ENCODE results near the gene CCDC7.
A peak's percentile ranks its signal among the peaks of the same experiment; 100 is the strongest.
"Not testable (repeated sequence)": the region's sequence is repeated elsewhere in the genome, so short reads cannot be mapped to it uniquely, and the experiment has no call there.

The CCDC7 gene

GRCh38 chr10:32890444-32890843 is 444.5 kb downstream of the CCDC7 start:
- no peak for DNase-seq

- DNase-seq, result no peak
Observed at GRCh38 chr10:32891261-32891660, 445.3 kb downstream of the CCDC7 start.

- no peak for DNase-seq
Observed at GRCh38 chr10:32893434-32893833, 447.5 kb downstream of the CCDC7 start.

GRCh38 chr10:32893916-32894664 is 448.1 kb downstream of the CCDC7 start:
- no peak for DNase-seq

- DNase-seq, result not testable (repeated sequence)
Observed at GRCh38 chr10:32895200-32895968, 449.4 kb downstream of the CCDC7 start.

- DNase-seq, result no peak
Observed at GRCh38 chr10:32901815-32902214, 455.9 kb downstream of the CCDC7 start.

- DNase-seq, result no peak
Observed at GRCh38 chr10:32905466-32905865, 459.5 kb downstream of the CCDC7 start.

GRCh38 chr10:32906595-32906994 is 460.7 kb downstream of the CCDC7 start:
- DNase-seq, result peak in 1 of 5 donors; percentile 18

GRCh38 chr10:32909456-32909855 is 463.5 kb downstream of the CCDC7 start:
- DNase-seq, result no peak

GRCh38 chr10:32909970-32910369 is 464.0 kb downstream of the CCDC7 start:
- not testable (repeated sequence) for DNase-seq

GRCh38 chr10:32911285-32912016 is 465.5 kb downstream of the CCDC7 start:
- DNase-seq, result no peak

- DNase-seq, result not testable (repeated sequence)
Observed at GRCh38 chr10:32917817-32918216, 471.9 kb downstream of the CCDC7 start.

- no peak for DNase-seq
Observed at GRCh38 chr10:32922170-32922569, 476.2 kb downstream of the CCDC7 start.

GRCh38 chr10:32923134-32923533 is 477.2 kb downstream of the CCDC7 start:
- DNase-seq, result no peak

GRCh38 chr10:32923849-32924248 is 477.9 kb downstream of the CCDC7 start:
- no peak for DNase-seq

Measured in T-helper 1 cell (primary cell).